Mammary epithelial cell (primary cell): ENCODE data around the gene WDR72.

ENCODE experiments used
- EZH2 ChIP-seq: IDR thresholded peaks from 2 replicates; pipeline ENCODE4 v1.6.1; 2012; ENCODE audit warnings: low read length, inconsistent platforms, borderline replicate concordance
- TF ChIP-seq, protein P1 (sequence below), 2 donors: IDR thresholded peaks in 1 of 2; conservative IDR thresholded peaks in 1 of 2; 2 replicates each; pipeline ENCODE4 v1.5.1; 2011 to 2012; ENCODE audit warnings: inconsistent platforms in 2 of 2, low read length in 2 of 2, mild to moderate bottlenecking in 2 of 2, control low read depth in 1 of 2, low read depth in 1 of 2; ENCODE audit not compliant: insufficient read depth in 1 of 2; ENCODE audit errors: extremely low read depth in 1 of 2

- TF ChIP-seq, protein P1, sequence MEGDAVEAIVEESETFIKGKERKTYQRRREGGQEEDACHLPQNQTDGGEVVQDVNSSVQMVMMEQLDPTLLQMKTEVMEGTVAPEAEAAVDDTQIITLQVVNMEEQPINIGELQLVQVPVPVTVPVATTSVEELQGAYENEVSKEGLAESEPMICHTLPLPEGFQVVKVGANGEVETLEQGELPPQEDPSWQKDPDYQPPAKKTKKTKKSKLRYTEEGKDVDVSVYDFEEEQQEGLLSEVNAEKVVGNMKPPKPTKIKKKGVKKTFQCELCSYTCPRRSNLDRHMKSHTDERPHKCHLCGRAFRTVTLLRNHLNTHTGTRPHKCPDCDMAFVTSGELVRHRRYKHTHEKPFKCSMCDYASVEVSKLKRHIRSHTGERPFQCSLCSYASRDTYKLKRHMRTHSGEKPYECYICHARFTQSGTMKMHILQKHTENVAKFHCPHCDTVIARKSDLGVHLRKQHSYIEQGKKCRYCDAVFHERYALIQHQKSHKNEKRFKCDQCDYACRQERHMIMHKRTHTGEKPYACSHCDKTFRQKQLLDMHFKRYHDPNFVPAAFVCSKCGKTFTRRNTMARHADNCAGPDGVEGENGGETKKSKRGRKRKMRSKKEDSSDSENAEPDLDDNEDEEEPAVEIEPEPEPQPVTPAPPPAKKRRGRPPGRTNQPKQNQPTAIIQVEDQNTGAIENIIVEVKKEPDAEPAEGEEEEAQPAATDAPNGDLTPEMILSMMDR (conservative IDR thresholded peaks at IDR 0.05 in 1 of 2, IDR thresholded peaks at IDR 0.05 in 1 of 2; ENCODE audit: extremely low read depth in 1 of 2, insufficient read depth in 1 of 2, low read depth in 1 of 2, low read length in 2 of 2), result no peak
- no peak for TF ChIP-seq EZH2
These were observed 177.9 kb downstream of the WDR72 start for GRCh38 chr15:53581513-53581912.
